ENCODE data around the gene RAB36.

The RAB36 gene

DNA sequence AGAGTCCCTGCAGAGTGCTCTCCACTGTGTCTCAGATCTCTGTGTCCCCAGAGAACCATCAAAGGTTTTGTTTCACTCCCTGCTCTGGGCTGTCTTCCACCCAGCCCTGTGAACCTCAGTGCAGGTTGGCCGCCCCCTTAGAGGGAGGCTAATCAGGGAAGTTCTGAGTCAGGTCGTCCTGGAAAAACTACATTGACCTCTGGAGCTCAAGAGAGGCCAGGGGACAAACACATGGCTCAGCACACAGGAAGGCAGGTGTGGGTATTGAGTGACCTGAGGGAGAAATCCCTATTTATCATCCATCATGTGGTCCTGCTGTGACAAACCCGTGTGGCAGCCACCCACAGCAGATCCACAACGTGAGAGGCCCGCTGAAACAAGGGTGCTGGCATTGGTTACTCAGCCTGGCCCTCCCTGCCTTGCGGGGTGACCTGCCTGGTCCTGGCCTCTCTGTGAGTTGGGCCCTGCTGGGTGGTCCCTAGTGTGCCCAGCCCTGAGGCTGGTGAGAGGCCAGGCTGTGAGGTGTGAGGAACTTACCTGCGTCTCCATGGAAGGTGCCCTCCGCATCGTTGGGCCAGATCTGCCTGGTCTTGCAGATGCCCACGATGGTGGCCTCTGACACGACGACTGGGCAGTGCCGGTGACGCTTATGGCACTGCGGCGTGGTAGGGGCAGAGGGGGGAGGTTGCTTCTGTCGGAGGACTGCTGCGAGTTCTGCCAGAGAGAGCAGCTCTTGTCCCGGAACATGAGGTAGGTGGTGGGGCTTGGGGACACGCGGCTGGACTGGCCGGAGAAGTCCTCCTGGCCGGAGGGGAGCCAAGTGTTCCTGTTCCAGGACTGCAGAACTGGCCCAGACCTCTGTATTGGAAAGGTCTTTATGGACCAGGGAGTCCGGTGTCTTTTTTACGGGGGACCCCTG lies 34.4 kb downstream of the RAB36 start:
- DNase-seq, result peak; percentile 61 to 90
- Histone ChIP-seq H3K36me3 (no peaks in the 10 kb centered on the region), H3K27me3 (no peaks in the 10 kb centered on the region), H3K4me1 (peaks cover 0 to 56% (median 43%) of the 10 kb centered on the region in 4 donors), H3K4me3 (peak overlapping the region; percentile 69 to 74), H3K9me3 (no peaks in the 10 kb centered on the region), H3K27ac (peak overlapping the region; percentile 94 to 96)
- TF ChIP-seq, protein P1, sequence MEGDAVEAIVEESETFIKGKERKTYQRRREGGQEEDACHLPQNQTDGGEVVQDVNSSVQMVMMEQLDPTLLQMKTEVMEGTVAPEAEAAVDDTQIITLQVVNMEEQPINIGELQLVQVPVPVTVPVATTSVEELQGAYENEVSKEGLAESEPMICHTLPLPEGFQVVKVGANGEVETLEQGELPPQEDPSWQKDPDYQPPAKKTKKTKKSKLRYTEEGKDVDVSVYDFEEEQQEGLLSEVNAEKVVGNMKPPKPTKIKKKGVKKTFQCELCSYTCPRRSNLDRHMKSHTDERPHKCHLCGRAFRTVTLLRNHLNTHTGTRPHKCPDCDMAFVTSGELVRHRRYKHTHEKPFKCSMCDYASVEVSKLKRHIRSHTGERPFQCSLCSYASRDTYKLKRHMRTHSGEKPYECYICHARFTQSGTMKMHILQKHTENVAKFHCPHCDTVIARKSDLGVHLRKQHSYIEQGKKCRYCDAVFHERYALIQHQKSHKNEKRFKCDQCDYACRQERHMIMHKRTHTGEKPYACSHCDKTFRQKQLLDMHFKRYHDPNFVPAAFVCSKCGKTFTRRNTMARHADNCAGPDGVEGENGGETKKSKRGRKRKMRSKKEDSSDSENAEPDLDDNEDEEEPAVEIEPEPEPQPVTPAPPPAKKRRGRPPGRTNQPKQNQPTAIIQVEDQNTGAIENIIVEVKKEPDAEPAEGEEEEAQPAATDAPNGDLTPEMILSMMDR (IDR thresholded peaks at IDR 0.05), result no peak
- intact Hi-C loops (cut with DNase I; ENCODE audit: low total_unique reads), result loop anchor here (1.0 to 5.0 kb wide), 2 partner anchors 103 to 208 kb away; no protein-coding TSS in a partner anchor

DNA sequence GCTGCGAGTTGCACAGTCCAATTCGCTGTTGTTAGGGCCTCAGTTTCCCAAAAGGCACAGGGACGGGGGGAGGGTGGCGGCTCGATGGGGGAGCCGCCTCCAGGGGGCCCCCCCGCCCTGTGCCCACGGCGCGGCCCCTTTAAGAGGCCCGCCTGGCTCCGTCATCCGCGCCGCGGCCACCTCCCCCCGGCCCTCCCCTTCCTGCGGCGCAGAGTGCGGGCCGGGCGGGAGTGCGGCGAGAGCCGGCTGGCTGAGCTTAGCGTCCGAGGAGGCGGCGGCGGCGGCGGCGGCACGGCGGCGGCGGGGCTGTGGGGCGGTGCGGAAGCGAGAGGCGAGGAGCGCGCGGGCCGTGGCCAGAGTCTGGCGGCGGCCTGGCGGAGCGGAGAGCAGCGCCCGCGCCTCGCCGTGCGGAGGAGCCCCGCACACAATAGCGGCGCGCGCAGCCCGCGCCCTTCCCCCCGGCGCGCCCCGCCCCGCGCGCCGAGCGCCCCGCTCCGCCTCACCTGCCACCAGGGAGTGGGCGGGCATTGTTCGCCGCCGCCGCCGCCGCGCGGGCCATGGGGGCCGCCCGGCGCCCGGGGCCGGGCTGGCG lies 35.1 kb downstream of the RAB36 start, which contains the start of gene BCR:
TSS of gene BCR (plus strand) at position 209 of the 592 bp plus-strand sequence. CDS start 452 bp downstream, outside the sequence.
- Histone ChIP-seq H3K27me3 (no peaks in the 10 kb centered on the region), H3K9me3 (no peaks in the 10 kb centered on the region), H3K4me3 (peak within 1 kb of the TSS; percentile 69 to 74), H3K4me1 (peaks cover 0 to 63% (median 49%) of the 10 kb centered on the region in 4 donors), H3K27ac (peak within 1 kb of the TSS; percentile 94 to 96), H3K36me3 (no peaks in the 10 kb centered on the region)
- TF ChIP-seq, protein P1 (IDR thresholded peaks at IDR 0.05), result peak in 1 of 2 experiments; percentile 7
- intact Hi-C loops (cut with DNase I; ENCODE audit: low total_unique reads), result loop anchor here (1.0 kb wide), 1 partner anchor 102 kb away; no protein-coding TSS in a partner anchor
- DNase-seq, result peak; percentile 72 to 89

DNA sequence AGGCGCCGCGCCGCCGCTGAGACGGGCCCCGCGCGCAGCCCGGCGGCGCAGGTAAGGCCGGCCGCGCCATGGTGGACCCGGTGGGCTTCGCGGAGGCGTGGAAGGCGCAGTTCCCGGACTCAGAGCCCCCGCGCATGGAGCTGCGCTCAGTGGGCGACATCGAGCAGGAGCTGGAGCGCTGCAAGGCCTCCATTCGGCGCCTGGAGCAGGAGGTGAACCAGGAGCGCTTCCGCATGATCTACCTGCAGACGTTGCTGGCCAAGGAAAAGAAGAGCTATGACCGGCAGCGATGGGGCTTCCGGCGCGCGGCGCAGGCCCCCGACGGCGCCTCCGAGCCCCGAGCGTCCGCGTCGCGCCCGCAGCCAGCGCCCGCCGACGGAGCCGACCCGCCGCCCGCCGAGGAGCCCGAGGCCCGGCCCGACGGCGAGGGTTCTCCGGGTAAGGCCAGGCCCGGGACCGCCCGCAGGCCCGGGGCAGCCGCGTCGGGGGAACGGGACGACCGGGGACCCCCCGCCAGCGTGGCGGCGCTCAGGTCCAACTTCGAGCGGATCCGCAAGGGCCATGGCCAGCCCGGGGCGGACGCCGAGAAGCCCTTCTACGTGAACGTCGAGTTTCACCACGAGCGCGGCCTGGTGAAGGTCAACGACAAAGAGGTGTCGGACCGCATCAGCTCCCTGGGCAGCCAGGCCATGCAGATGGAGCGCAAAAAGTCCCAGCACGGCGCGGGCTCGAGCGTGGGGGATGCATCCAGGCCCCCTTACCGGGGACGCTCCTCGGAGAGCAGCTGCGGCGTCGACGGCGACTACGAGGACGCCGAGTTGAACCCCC lies 35.8 kb downstream of the RAB36 start:
- peak in 1 of 2 donors; percentile 73 for DNase-seq
- TF ChIP-seq, protein P1 (IDR thresholded peaks at IDR 0.05), result no peak
- no peaks in the 10 kb centered on the region for H3K27me3 ChIP-seq
- H3K27ac ChIP-seq, result peak overlapping the region; percentile 76 to 96
- intact Hi-C loops (cut with DNase I; ENCODE audit: low total_unique reads), result loop anchor here (1.0 kb wide), 1 partner anchor 101 kb away; no protein-coding TSS in a partner anchor
- H3K36me3 ChIP-seq, result no peaks in the 10 kb centered on the region
- H3K9me3 ChIP-seq, result no peaks in the 10 kb centered on the region
- peak overlapping the region; percentile 69 to 74 for H3K4me3 ChIP-seq
- peaks cover 0 to 63% (median 51%) of the 10 kb centered on the region in 4 donors for H3K4me1 ChIP-seq

DNA sequence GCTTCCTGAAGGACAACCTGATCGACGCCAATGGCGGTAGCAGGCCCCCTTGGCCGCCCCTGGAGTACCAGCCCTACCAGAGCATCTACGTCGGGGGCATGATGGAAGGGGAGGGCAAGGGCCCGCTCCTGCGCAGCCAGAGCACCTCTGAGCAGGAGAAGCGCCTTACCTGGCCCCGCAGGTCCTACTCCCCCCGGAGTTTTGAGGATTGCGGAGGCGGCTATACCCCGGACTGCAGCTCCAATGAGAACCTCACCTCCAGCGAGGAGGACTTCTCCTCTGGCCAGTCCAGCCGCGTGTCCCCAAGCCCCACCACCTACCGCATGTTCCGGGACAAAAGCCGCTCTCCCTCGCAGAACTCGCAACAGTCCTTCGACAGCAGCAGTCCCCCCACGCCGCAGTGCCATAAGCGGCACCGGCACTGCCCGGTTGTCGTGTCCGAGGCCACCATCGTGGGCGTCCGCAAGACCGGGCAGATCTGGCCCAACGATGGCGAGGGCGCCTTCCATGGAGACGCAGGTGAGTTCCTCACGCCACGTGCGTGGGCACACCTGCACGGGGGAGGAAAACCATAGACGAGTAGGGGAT lies 36.5 kb downstream of the RAB36 start:
- peak in 1 of 2 donors; percentile 70 for DNase-seq
- Histone ChIP-seq H3K4me1 (peaks cover 0 to 68% (median 57%) of the 10 kb centered on the region in 4 donors), H3K27me3 (no peaks in the 10 kb centered on the region), H3K27ac (peak overlapping the region; percentile 76 to 96), H3K9me3 (no peaks in the 10 kb centered on the region), H3K36me3 (no peaks in the 10 kb centered on the region), H3K4me3 (peak overlapping the region; percentile 69 to 74)
- TF ChIP-seq, protein P1 (IDR thresholded peaks at IDR 0.05), result no peak
- intact Hi-C loops (cut with DNase I; ENCODE audit: low total_unique reads), result no loop called here
